ENCODE data around the gene TMEM215.

- TF ChIP-seq, protein P1, sequence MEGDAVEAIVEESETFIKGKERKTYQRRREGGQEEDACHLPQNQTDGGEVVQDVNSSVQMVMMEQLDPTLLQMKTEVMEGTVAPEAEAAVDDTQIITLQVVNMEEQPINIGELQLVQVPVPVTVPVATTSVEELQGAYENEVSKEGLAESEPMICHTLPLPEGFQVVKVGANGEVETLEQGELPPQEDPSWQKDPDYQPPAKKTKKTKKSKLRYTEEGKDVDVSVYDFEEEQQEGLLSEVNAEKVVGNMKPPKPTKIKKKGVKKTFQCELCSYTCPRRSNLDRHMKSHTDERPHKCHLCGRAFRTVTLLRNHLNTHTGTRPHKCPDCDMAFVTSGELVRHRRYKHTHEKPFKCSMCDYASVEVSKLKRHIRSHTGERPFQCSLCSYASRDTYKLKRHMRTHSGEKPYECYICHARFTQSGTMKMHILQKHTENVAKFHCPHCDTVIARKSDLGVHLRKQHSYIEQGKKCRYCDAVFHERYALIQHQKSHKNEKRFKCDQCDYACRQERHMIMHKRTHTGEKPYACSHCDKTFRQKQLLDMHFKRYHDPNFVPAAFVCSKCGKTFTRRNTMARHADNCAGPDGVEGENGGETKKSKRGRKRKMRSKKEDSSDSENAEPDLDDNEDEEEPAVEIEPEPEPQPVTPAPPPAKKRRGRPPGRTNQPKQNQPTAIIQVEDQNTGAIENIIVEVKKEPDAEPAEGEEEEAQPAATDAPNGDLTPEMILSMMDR (IDR thresholded peaks at IDR 0.05), result no peak
- no peak for TF ChIP-seq POLR2A (IDR thresholded peaks at IDR 0.05)
- TF ChIP-seq EP300 (IDR thresholded peaks at IDR 0.05), result no peak
- TF ChIP-seq POLR2AphosphoS5 (IDR thresholded peaks at IDR 0.05), result no peak
Measured at GRCh38 chr9:32764139-32764538, 19.2 kb upstream of the TMEM215 start.
